Retinal pigment epithelial cell (primary cell): ENCODE data around the gene SYT12.

Source experiments
- DNase-seq: peaks from one replicate; pipeline ENCODE4 v3.0.0-alpha.2; 2010; ENCODE audit warnings: low read depth
- H3K4me3 ChIP-seq: 2 replicates; pipeline ENCODE4 v1.5.1; 2011; ENCODE audit warnings: mild to moderate bottlenecking, low read length, control low read depth, moderate library complexity
- TF ChIP-seq, protein P1 (sequence below): conservative IDR thresholded peaks from 2 replicates; pipeline ENCODE4 v1.5.1; 2011; ENCODE audit warnings: low read depth, low read length, control low read depth, inconsistent platforms

Gene SYT12

GRCh38 chr11:66978229-66978628, 44.7 kb upstream of the SYT12 start:
- H3K4me3 ChIP-seq = no peak overlapping the region
- TF ChIP-seq, protein P1, sequence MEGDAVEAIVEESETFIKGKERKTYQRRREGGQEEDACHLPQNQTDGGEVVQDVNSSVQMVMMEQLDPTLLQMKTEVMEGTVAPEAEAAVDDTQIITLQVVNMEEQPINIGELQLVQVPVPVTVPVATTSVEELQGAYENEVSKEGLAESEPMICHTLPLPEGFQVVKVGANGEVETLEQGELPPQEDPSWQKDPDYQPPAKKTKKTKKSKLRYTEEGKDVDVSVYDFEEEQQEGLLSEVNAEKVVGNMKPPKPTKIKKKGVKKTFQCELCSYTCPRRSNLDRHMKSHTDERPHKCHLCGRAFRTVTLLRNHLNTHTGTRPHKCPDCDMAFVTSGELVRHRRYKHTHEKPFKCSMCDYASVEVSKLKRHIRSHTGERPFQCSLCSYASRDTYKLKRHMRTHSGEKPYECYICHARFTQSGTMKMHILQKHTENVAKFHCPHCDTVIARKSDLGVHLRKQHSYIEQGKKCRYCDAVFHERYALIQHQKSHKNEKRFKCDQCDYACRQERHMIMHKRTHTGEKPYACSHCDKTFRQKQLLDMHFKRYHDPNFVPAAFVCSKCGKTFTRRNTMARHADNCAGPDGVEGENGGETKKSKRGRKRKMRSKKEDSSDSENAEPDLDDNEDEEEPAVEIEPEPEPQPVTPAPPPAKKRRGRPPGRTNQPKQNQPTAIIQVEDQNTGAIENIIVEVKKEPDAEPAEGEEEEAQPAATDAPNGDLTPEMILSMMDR = no peak

DNA sequence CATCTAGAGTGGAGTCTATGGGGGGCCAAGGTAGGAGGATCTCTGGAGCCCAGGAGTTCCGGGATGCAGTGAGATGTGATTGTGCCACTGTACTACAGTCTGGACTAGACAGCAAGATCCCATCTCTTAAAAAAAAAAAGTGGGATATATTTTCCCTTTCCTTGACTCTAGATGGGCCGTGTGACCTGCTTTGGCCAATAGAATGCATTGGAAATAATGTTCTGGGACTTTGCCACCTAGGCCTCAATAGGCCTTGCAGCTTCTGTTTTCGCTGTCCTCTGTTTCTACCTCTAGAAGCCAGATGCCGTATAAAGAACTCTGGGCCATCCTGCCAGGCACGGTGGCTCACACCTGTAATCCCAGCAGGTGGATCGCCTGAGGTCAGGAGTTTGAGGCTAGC, 44.2 kb upstream of the SYT12 start:
- no peak overlapping the region for H3K4me3 ChIP-seq
- DNase-seq = no peak
- TF ChIP-seq, protein P1 = no peak

More at GRCh38 chr11:66978229-66978628, 44.7 kb upstream of the SYT12 start:
- DNase-seq = no peak

DNA sequence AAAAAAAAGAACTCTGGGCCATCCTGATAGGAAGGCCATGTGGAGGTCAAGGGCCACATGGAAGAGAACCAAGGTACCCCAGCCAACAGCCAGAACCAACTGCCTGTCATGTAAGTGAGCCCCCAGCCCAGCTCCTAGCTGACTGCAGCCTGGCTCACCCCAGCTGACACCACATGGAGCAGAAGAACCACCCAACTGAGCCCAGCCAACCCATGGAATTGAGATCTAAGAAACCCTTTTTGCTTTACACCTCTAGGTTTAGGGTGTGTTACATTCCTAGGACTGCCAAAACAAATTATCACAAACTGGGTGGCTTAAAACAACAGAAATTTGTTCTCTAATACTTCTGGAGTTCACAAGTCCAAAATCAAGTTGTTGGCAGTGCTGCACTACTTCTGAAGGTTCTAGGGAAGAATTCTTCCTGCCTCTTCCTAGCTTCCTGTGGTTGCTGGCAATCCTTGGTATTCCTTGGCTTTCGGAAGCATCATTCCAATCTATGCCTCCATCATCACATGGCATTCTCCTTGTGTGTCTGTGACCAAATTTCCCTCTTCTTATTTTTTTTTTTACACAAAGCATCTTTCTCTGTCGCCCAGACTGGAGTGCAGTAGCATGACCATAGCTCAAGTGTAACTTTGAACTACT, 43.5 kb upstream of the SYT12 start:
- DNase-seq = no peak
- no peak overlapping the region for H3K4me3 ChIP-seq
- TF ChIP-seq, protein P1 = no peak

DNA sequence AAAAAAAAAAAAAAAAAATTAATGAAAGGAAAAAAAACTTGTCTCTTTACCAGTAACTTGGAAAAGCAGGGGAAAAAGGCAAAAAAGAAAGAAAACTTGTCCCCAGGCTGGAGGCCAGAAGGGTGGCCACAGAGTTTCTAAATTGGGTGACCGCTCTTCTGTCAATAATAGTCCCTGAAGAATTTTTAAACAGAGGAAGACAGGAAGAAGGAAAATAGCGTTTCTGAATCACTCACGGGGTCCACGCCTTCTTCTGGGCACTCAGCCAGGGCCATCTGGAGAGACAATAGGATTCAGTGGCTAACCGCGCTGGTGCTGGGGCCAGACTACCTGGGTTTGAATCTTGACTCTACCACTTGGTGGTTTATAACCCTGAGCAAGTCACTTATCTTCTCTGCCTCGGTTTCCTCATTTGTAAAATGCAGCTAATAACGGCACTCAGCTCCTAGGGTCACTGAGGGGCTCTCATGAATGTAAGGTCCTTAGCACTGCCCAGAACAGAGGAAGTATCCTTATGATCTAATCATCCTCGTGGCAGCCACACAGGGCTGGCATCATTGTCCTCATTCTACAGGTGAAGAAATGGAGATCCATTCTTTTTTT, 40.9 kb upstream of the SYT12 start:
- H3K4me3 ChIP-seq = no peak overlapping the region
- TF ChIP-seq, protein P1 = no peak
- no peak for DNase-seq

GRCh38 chr11:66983275-66983924, 39.5 kb upstream of the SYT12 start:
- H3K4me3 ChIP-seq = no peak overlapping the region

GRCh38 chr11:66985508-66986177, 37.3 kb upstream of the SYT12 start:
- DNase-seq = no peak
- no peak overlapping the region for H3K4me3 ChIP-seq
- TF ChIP-seq, protein P1 = no peak

More at GRCh38 chr11:66983275-66983924, 39.5 kb upstream of the SYT12 start:
- DNase-seq = no peak
- TF ChIP-seq, protein P1 = no peak
